ENCODE results near the gene UBE3B. TPM values are rescaled to one million over a fixed set of nuclear protein-coding genes. Genes with fewer than 3 reads are reported as not detected.

Gene UBE3B
- polyA plus RNA-seq, 3 donors, result 14.4 to 25.9 (median 18.2) TPM

DNA sequence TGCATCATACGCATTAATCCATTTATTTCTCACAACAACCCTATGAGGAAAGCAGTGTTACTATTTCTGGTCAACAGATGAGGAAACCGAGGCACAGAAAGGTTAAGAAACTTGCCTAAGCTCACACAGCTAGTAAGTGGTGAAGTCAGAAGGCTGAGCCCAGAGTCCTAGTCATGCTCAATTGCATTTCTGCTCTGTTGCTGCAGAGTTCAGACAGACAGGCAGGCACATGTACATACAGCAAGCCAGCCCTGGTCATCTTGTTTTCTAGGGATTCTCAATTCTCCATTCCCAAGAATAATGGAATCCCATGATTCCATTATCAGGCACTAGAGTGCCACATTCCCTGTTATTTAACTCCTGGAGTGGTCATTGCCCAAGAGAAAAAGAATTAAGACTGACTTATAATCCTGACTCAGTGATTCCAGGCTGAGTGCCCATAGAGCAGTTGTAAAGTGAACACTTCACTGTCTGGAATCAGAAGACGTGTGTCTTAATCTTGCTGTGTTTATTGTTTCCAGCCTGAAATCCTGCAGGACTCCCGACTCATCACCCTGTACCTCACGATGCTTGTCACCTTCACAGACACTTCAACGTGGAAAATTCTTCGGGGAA is 10.7 kb downstream of the UBE3B start:
- Histone ChIP-seq H3K4me3 (replicated peaks in 1 of 3; ENCODE audit: low read depth in 2 of 3, low read length in 3 of 3) (no peak overlapping the region), H3K27ac (ENCODE audit: low read depth in 1 of 2, low read length in 2 of 2) (no peak overlapping the region), H4K20me1 (ENCODE audit: insufficient read depth, low read length) (no peaks in the 10 kb centered on the region), H3K36me3 (replicated peaks in 1 of 2; ENCODE audit: control insufficient read depth in 1 of 2, insufficient read depth in 2 of 2, low read length in 2 of 2) (peaks cover 92 to 98% of the 10 kb centered on the region in 2 donors), H3K4me2 (replicated peaks; ENCODE audit: extremely low read depth, low read length, poor library complexity, severe bottlenecking) (no peak overlapping the region), H3K4me1 (ENCODE audit: control insufficient read depth in 1 of 2, insufficient read depth in 2 of 2, low read length in 2 of 2) (no peaks in the 10 kb centered on the region), H3K9ac (ENCODE audit: insufficient read depth, low read length, poor library complexity, severe bottlenecking) (no peak overlapping the region), H2AFZ (ENCODE audit: insufficient read depth, low read depth, low read length, poor library complexity, severe bottlenecking) (no peak overlapping the region), H3K79me2 (ENCODE audit: insufficient read depth, low read length) (no peaks in the 10 kb centered on the region), H3K27me3 (ENCODE audit: control insufficient read depth in 2 of 2, insufficient read depth in 2 of 2, low read length in 2 of 2) (no peaks in the 10 kb centered on the region), H3K9me3 (replicated peaks in 1 of 2; ENCODE audit: control insufficient read depth in 1 of 2, insufficient read depth in 1 of 2, low read length in 2 of 2) (no peaks in the 10 kb centered on the region)
- Mint-ChIP-seq H3K9me3 (no peaks in the 10 kb centered on the region), H3K4me3 (no peak overlapping the region), H3K27me3 (ENCODE audit: low read depth in 3 of 3) (peaks cover 0 to 2% (median 0%) of the 10 kb centered on the region in 3 donors), H3K36me3 (peaks cover 91 to 96% of the 10 kb centered on the region in 2 donors), H3K27ac (no peak overlapping the region), H3K4me1 (no peaks in the 10 kb centered on the region)
- intact Hi-C loops (cut with micrococcal nuclease), result loop anchor here in 1 of 2 donors (10.0 kb wide), 1 partner anchor 87 kb away; the partner anchor contains the start of genes MMAB and MVK
- no peak for TF ChIP-seq CTCF (IDR thresholded peaks at IDR 0.05)
- no peak for DNase-seq
- 100% methylated on average over 5 of the region's 7 CpGs for WGBS (ENCODE audit: insufficient coverage)

DNA sequence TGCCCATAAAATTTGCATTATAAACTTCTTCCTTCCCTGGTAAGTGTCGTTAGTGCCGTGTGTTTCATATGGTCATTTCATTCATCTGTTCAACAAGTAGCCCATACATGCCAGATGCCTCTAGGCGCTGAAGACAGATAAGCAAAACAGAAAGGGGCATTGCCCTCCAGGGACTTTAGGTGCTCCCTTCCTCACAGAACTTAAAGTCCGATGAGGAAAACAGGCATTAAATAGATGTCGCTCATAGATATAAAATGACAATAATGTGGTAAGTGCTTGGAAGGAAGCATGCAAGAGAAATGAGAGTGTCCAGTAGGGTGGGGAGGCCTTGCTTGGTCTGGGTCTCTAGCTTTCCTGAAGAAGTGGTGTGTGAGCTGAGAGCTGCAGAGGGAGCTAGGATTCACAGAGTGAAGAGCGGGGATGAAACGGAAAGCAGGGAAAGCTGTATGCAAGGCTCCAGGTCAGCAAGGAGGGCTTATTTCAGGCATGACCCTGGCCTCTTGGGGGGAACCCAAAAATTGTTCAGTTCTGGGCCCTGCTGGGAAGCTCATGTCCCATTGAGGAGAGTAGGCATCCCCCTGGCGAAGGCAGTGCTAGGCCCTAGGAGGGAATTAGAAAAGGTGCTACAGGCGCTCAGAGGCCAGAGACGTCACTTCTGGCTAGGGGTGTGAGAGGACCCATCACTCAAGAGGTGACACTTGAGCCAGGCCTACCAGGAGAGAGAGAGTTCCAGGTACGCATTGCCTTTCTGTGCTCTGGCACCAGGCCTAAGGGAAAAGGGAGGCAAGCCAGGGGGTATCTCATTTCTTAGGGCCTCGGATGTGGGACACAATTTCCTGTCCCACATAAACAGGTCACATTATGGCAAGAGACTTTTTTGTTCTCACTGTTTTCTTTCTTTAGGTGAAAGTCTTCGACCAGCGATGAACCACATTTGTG is 11.9 kb downstream of the UBE3B start:
- 97% methylated on average over 11 of the region's 14 CpGs for WGBS (ENCODE audit: insufficient coverage)
- no peak overlapping the region for H2AFZ ChIP-seq (ENCODE audit: insufficient read depth, low read depth, low read length, poor library complexity, severe bottlenecking)

More for the DNA sequence above, 11.9 kb downstream of the UBE3B start:
- H4K20me1 ChIP-seq (ENCODE audit: insufficient read depth, low read length), result no peaks in the 10 kb centered on the region
- H3K9me3 Mint-ChIP-seq, result no peaks in the 10 kb centered on the region
- intact Hi-C loops (cut with micrococcal nuclease), result loop anchor here in 1 of 2 donors (10.0 kb wide), 1 partner anchor 86 kb away; the partner anchor contains the start of genes MMAB and MVK
- no peaks in the 10 kb centered on the region for H3K27me3 ChIP-seq (ENCODE audit: control insufficient read depth in 2 of 2, insufficient read depth in 2 of 2, low read length in 2 of 2)
- no peak for DNase-seq
- no peak overlapping the region for H3K4me3 Mint-ChIP-seq
- H3K9me3 ChIP-seq (replicated peaks in 1 of 2; ENCODE audit: control insufficient read depth in 1 of 2, insufficient read depth in 1 of 2, low read length in 2 of 2), result no peaks in the 10 kb centered on the region
- peak overlapping the region in 1 of 7 donors; percentile 50 for H3K27ac Mint-ChIP-seq
- H3K27me3 Mint-ChIP-seq (ENCODE audit: low read depth in 3 of 3), result no peaks in the 10 kb centered on the region
- no peak overlapping the region for H3K4me2 ChIP-seq (replicated peaks; ENCODE audit: extremely low read depth, low read length, poor library complexity, severe bottlenecking)
- H3K36me3 ChIP-seq (replicated peaks in 1 of 2; ENCODE audit: control insufficient read depth in 1 of 2, insufficient read depth in 2 of 2, low read length in 2 of 2), result peaks cover 82 to 97% of the 10 kb centered on the region in 2 donors
- H3K9ac ChIP-seq (ENCODE audit: insufficient read depth, low read length, poor library complexity, severe bottlenecking), result no peak overlapping the region
- no peak overlapping the region for H3K4me3 ChIP-seq (replicated peaks in 1 of 3; ENCODE audit: low read depth in 2 of 3, low read length in 3 of 3)
- H3K4me1 Mint-ChIP-seq, result no peaks in the 10 kb centered on the region
- H3K4me1 ChIP-seq (ENCODE audit: control insufficient read depth in 1 of 2, insufficient read depth in 2 of 2, low read length in 2 of 2), result no peaks in the 10 kb centered on the region
- H3K36me3 Mint-ChIP-seq, result peaks cover 88 to 95% of the 10 kb centered on the region in 2 donors
- TF ChIP-seq CTCF (IDR thresholded peaks at IDR 0.05), result no peak
- no peaks in the 10 kb centered on the region for H3K79me2 ChIP-seq (ENCODE audit: insufficient read depth, low read length)
- no peak overlapping the region for H3K27ac ChIP-seq (ENCODE audit: low read depth in 1 of 2, low read length in 2 of 2)

All from CD14-positive monocyte (primary cell).